DND-41 (cell line): Measurements from ENCODE around the gene LNX1.

Experiments
- EZH2 ChIP-seq: IDR thresholded peaks from 3 replicates; pipeline ENCODE4 v1.6.1; 2012; ENCODE audit warnings: borderline replicate concordance, low read depth, mild to moderate bottlenecking, moderate library complexity, low read length, inconsistent platforms; ENCODE audit not compliant: severe bottlenecking
- TF ChIP-seq, protein P1 (sequence below): IDR thresholded peaks from 2 replicates; pipeline ENCODE4 v1.5.1; 2012; ENCODE audit warnings: borderline replicate concordance, low read length, moderate library complexity, mild to moderate bottlenecking; ENCODE audit not compliant: poor library complexity, severe bottlenecking; ENCODE audit errors: extremely low read depth

DNA sequence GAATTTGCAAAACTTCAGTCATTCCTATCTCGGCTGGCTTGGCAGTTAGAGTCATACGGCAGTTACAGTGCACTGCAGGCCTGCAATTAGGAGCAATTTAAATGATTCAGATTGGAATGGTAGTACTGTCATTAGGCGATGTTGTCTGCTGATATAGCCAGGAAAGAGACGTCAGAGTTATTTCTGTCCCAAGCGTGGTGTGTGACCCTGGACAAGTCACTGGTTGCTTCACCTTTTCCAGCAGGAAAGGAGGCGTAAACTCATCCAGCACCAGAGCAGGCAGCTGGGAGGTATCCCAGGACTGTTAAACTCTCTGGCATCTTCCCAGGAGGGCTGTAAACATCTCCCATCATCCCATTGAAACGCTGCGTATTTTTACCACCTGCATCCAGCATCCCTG is 836 bp upstream of the LNX1 start:
- TF ChIP-seq, protein P1, sequence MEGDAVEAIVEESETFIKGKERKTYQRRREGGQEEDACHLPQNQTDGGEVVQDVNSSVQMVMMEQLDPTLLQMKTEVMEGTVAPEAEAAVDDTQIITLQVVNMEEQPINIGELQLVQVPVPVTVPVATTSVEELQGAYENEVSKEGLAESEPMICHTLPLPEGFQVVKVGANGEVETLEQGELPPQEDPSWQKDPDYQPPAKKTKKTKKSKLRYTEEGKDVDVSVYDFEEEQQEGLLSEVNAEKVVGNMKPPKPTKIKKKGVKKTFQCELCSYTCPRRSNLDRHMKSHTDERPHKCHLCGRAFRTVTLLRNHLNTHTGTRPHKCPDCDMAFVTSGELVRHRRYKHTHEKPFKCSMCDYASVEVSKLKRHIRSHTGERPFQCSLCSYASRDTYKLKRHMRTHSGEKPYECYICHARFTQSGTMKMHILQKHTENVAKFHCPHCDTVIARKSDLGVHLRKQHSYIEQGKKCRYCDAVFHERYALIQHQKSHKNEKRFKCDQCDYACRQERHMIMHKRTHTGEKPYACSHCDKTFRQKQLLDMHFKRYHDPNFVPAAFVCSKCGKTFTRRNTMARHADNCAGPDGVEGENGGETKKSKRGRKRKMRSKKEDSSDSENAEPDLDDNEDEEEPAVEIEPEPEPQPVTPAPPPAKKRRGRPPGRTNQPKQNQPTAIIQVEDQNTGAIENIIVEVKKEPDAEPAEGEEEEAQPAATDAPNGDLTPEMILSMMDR, result no peak
- no peak for TF ChIP-seq EZH2
